ENCODE data around the gene PPP4R4. TPM values are rescaled to one million over a fixed set of nuclear protein-coding genes. Genes with fewer than 3 reads are reported as not detected.

Gene PPP4R4
- polyA plus RNA-seq, 1 donor from 2014 or later: 4.8 TPM

DNA sequence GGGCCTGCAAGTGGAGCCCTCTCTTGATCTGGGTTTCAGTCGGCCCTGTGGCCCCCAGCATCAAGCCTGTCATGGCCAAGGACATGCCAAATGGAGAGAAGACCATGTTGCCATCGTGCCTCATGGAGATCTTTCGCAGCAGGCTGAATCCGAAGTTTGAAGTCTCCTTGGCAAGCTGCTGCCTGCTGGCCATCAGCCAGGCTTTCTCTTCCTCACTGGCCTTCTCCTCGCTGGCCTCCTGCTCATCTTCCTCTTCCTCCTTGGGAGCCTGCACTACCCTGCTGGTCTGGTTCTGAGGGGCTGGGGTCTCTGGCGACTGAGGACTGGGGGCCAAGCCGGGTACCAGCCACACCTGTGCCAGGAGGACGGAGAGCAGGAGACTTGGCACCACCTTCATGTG lies 116.1 kb downstream of the PPP4R4 start:
- no peak overlapping the region for H2AFZ ChIP-seq (ENCODE audit: low read depth, low read length)
- H3K79me2 ChIP-seq (replicated peaks; ENCODE audit: insufficient read depth, low read length): no peaks in the 10 kb centered on the region
- TF ChIP-seq MXI1 (conservative IDR thresholded peaks at IDR 0.05; ENCODE audit: poor library complexity, severe bottlenecking) (no peak), SMC3 (conservative IDR thresholded peaks at IDR 0.05; ENCODE audit: poor library complexity) (no peak), EP300 (conservative IDR thresholded peaks at IDR 0.05; ENCODE audit: poor library complexity, severe bottlenecking) (no peak), RAD21 (conservative IDR thresholded peaks at IDR 0.05) (no peak), TAF1 (IDR thresholded peaks at IDR 0.05; ENCODE audit: low read depth) (no peak), POLR2AphosphoS5 (IDR thresholded peaks at IDR 0.05) (no peak), EZH2 (IDR thresholded peaks at IDR 0.05; ENCODE audit: borderline replicate concordance, insufficient read depth, low read length, poor library complexity, severe bottlenecking) (no peak)
- TF ChIP-seq, protein P1, sequence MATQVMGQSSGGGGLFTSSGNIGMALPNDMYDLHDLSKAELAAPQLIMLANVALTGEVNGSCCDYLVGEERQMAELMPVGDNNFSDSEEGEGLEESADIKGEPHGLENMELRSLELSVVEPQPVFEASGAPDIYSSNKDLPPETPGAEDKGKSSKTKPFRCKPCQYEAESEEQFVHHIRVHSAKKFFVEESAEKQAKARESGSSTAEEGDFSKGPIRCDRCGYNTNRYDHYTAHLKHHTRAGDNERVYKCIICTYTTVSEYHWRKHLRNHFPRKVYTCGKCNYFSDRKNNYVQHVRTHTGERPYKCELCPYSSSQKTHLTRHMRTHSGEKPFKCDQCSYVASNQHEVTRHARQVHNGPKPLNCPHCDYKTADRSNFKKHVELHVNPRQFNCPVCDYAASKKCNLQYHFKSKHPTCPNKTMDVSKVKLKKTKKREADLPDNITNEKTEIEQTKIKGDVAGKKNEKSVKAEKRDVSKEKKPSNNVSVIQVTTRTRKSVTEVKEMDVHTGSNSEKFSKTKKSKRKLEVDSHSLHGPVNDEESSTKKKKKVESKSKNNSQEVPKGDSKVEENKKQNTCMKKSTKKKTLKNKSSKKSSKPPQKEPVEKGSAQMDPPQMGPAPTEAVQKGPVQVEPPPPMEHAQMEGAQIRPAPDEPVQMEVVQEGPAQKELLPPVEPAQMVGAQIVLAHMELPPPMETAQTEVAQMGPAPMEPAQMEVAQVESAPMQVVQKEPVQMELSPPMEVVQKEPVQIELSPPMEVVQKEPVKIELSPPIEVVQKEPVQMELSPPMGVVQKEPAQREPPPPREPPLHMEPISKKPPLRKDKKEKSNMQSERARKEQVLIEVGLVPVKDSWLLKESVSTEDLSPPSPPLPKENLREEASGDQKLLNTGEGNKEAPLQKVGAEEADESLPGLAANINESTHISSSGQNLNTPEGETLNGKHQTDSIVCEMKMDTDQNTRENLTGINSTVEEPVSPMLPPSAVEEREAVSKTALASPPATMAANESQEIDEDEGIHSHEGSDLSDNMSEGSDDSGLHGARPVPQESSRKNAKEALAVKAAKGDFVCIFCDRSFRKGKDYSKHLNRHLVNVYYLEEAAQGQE (IDR thresholded peaks at IDR 0.05; ENCODE audit: borderline replicate concordance): no peak
- TF ChIP-seq, protein P2, sequence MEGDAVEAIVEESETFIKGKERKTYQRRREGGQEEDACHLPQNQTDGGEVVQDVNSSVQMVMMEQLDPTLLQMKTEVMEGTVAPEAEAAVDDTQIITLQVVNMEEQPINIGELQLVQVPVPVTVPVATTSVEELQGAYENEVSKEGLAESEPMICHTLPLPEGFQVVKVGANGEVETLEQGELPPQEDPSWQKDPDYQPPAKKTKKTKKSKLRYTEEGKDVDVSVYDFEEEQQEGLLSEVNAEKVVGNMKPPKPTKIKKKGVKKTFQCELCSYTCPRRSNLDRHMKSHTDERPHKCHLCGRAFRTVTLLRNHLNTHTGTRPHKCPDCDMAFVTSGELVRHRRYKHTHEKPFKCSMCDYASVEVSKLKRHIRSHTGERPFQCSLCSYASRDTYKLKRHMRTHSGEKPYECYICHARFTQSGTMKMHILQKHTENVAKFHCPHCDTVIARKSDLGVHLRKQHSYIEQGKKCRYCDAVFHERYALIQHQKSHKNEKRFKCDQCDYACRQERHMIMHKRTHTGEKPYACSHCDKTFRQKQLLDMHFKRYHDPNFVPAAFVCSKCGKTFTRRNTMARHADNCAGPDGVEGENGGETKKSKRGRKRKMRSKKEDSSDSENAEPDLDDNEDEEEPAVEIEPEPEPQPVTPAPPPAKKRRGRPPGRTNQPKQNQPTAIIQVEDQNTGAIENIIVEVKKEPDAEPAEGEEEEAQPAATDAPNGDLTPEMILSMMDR (IDR thresholded peaks at IDR 0.05; ENCODE audit: poor library complexity, severe bottlenecking): no peak
- no peak overlapping the region for H3K4me3 ChIP-seq (ENCODE audit: low read length)
- no peaks in the 10 kb centered on the region for H3K9me2 ChIP-seq (ENCODE audit: insufficient read depth, low read length)
- no peak overlapping the region for H3K9ac ChIP-seq (ENCODE audit: low read length)
- H3K9me3 ChIP-seq (ENCODE audit: low read length): no peaks in the 10 kb centered on the region
- H3K36me3 ChIP-seq (ENCODE audit: insufficient read depth, low read length): no peaks in the 10 kb centered on the region
- H4K20me1 ChIP-seq (ENCODE audit: insufficient read depth): no peaks in the 10 kb centered on the region
- no peaks in the 10 kb centered on the region for H3F3A ChIP-seq (ENCODE audit: insufficient read depth, low read length, poor library complexity, severe bottlenecking)
- H3K27ac ChIP-seq (ENCODE audit: low read length): no peak overlapping the region
- no peaks in the 10 kb centered on the region for H3K27me3 ChIP-seq (ENCODE audit: insufficient read depth, low read depth, low read length)
- H3K4me2 ChIP-seq (ENCODE audit: low read length): no peak overlapping the region

DNA sequence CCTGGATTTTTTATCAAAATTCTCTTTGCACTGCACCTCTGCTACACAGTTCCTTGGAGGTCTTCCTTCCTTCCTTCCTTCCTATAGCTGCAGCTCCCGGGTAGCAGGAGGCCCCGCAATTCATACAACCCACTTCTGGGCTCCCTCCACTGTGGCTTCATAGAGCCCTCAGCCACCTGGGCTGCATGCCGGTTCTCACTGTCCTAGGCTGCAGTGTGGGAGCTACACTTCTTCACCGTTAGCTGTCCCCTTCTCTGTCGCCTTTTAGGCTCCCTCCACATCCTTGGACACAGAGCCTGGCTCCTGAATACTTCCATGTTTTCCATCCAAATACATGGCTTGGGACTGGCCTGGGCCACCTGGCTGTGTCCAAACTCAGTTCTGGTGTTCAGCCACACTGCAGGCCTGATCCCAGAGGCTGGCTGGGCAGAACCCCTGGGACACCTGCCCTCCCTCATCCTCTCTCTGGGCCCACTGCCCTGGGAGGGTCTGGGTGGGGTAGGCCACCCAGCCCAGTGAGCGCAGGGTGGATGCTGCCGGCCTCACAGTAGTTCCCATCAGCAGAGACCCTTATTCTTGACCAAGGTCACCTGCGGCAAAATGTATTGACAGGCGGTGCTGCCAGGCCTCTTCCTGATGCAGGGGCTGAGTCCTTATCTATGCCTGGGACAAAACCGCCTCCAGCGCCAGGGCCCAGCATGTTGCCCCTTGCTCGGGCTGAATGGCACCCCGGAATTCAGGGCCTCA lies 117.2 kb downstream of the PPP4R4 start:
- no peaks in the 10 kb centered on the region for H3K27me3 ChIP-seq (ENCODE audit: insufficient read depth, low read depth, low read length)
- no peaks in the 10 kb centered on the region for H3K9me2 ChIP-seq (ENCODE audit: insufficient read depth, low read length)
- no peak overlapping the region for H3K27ac ChIP-seq (ENCODE audit: low read length)
- no peak overlapping the region for H3K4me3 ChIP-seq (ENCODE audit: low read length)
- H2AFZ ChIP-seq (ENCODE audit: low read depth, low read length): no peak overlapping the region
- H3K9me3 ChIP-seq (ENCODE audit: low read length): no peaks in the 10 kb centered on the region
- no peaks in the 10 kb centered on the region for H3K79me2 ChIP-seq (replicated peaks; ENCODE audit: insufficient read depth, low read length)
- H3K36me3 ChIP-seq (ENCODE audit: insufficient read depth, low read length): no peaks in the 10 kb centered on the region
- no peaks in the 10 kb centered on the region for H3F3A ChIP-seq (ENCODE audit: insufficient read depth, low read length, poor library complexity, severe bottlenecking)
- H4K20me1 ChIP-seq (ENCODE audit: insufficient read depth): no peaks in the 10 kb centered on the region
- no peak overlapping the region for H3K9ac ChIP-seq (ENCODE audit: low read length)
- no peak overlapping the region for H3K4me2 ChIP-seq (ENCODE audit: low read length)
- TF ChIP-seq, protein P1 (IDR thresholded peaks at IDR 0.05; ENCODE audit: borderline replicate concordance): no peak
- TF ChIP-seq POLR2AphosphoS5 (IDR thresholded peaks at IDR 0.05): no peak
- TF ChIP-seq, protein P2 (IDR thresholded peaks at IDR 0.05; ENCODE audit: poor library complexity, severe bottlenecking): no peak
- no peak for TF ChIP-seq EZH2 (IDR thresholded peaks at IDR 0.05; ENCODE audit: borderline replicate concordance, insufficient read depth, low read length, poor library complexity, severe bottlenecking)
- no peak for TF ChIP-seq EP300 (conservative IDR thresholded peaks at IDR 0.05; ENCODE audit: poor library complexity, severe bottlenecking)
- TF ChIP-seq SMC3 (conservative IDR thresholded peaks at IDR 0.05; ENCODE audit: poor library complexity): no peak
- no peak for TF ChIP-seq TAF1 (IDR thresholded peaks at IDR 0.05; ENCODE audit: low read depth)
- TF ChIP-seq MXI1 (conservative IDR thresholded peaks at IDR 0.05; ENCODE audit: poor library complexity, severe bottlenecking): no peak
- no peak for TF ChIP-seq RAD21 (conservative IDR thresholded peaks at IDR 0.05)
